Measurements from ENCODE around the gene SHROOM3. TPM values are rescaled to one million over a fixed set of nuclear protein-coding genes. Genes with fewer than 3 reads are reported as not detected.

SHROOM3 gene
- total RNA-seq, 2 experiments from 2014 or later = not detected

DNA sequence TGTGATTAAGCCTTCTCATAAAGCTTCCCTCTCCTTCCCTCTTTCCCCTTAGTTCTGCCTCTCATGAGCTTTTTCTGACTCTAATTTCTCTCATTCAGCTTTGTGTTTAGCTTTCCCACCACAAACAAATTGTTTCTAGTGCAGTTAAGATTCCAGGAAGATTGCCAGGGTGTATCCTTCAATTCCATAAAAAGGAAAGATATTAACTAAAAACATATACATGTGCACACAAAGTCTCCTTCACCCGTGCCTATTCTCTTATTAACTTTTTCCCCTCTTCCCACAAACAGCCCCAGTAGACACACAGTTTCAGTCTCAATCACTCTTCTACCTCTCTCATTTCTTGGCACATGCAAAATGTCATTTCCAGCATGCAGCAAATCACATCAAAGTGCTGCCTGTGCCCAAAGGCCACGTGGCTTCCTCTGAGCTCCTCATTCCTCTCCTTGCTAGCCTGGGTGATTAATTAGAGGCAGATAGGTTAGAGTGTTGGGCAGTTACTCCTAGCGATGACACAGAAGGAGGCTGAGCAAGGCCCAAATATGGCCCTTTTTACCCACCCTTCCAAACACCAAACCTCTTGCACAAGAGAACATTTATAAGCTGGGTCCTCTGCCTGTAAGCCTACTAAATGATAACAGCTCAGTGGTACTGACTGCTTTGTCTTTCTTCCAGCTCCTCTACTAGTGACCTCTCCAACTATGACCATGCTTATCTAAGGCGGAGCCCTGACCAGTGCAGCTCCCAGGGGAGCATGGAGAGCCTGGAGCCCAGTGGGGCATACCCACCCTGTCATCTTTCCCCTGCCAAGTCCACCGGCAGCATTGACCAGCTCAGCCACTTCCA is 303.3 kb downstream of the SHROOM3 start:
- Mint-ChIP-seq H3K9me3 (ENCODE audit: insufficient read depth) (no peaks in the 10 kb centered on the region), H3K27me3 (ENCODE audit: low read depth) (peaks cover 16% of the 10 kb centered on the region), H3K4me3 (no peak overlapping the region), H3K27ac (no peak overlapping the region), H3K4me1 (ENCODE audit: low read depth) (peaks cover 2% of the 10 kb centered on the region), H3K36me3 (ENCODE audit: low read depth) (no peaks in the 10 kb centered on the region)
- POLR2A ChIA-PET = no interaction called here
- CTCF ChIA-PET = interaction anchor here (0.8 to 1.0 kb wide), 2 partner anchors 12 to 20 kb away, joined by 3 read pairs; no protein-coding TSS in a partner anchor
- no peak for DNase-seq
- ATAC-seq = no peak

DNA sequence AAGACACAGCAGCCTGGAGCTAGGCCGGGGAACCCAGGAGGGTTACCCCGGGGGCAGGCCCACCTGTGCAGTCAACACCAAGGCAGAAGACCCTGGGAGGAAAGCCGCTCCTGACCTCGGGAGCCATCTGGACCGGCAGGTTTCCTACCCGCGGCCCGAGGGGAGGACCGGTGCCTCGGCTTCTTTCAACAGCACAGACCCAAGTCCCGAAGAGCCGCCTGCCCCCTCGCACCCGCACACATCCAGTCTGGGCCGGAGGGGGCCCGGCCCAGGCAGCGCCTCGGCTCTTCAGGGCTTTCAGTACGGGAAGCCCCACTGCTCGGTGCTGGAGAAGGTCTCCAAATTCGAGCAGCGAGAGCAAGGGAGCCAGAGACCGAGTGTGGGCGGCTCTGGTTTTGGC is 305.2 kb downstream of the SHROOM3 start:
- CTCF ChIA-PET = no interaction called here
- peaks cover 2% of the 10 kb centered on the region for H3K4me1 Mint-ChIP-seq (ENCODE audit: low read depth)
- H3K4me3 Mint-ChIP-seq = no peak overlapping the region
- no peaks in the 10 kb centered on the region for H3K9me3 Mint-ChIP-seq (ENCODE audit: insufficient read depth)
- POLR2A ChIA-PET = no interaction called here
- no peaks in the 10 kb centered on the region for H3K36me3 Mint-ChIP-seq (ENCODE audit: low read depth)
- DNase-seq = no peak
- peaks cover 11% of the 10 kb centered on the region for H3K27me3 Mint-ChIP-seq (ENCODE audit: low read depth)
- H3K27ac Mint-ChIP-seq = no peak overlapping the region
- ATAC-seq = no peak

DNA sequence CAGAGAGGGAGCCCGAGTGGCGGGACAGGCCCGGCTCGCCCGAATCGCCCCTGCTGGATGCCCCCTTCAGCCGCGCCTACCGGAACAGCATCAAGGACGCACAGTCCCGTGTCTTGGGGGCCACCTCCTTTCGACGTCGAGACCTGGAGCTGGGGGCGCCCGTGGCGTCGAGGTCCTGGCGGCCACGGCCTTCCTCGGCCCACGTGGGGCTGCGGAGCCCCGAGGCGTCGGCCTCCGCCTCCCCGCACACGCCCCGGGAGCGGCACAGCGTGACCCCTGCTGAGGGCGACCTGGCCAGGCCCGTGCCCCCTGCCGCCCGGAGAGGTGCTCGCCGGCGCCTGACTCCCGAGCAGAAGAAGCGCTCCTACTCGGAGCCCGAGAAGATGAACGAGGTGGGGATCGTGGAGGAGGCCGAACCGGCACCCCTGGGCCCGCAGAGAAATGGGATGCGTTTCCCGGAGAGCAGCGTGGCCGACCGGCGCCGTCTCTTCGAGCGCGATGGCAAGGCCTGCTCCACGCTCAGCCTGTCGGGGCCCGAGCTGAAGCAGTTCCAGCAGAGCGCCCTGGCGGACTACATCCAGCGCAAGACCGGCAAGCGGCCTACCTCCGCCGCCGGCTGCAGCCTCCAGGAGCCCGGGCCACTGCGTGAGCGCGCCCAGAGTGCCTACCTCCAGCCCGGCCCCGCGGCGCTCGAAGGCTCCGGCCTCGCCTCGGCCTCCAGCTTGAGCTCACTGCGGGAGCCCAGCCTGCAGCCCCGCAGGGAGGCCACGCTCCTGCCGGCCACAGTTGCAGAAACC is 306.0 kb downstream of the SHROOM3 start:
- POLR2A ChIA-PET = no interaction called here
- Mint-ChIP-seq H3K36me3 (ENCODE audit: low read depth) (no peaks in the 10 kb centered on the region), H3K4me1 (ENCODE audit: low read depth) (peaks cover 2% of the 10 kb centered on the region), H3K27ac (no peak overlapping the region), H3K27me3 (ENCODE audit: low read depth) (peaks cover 10% of the 10 kb centered on the region), H3K4me3 (no peak overlapping the region), H3K9me3 (ENCODE audit: insufficient read depth) (no peaks in the 10 kb centered on the region)
- DNase-seq = no peak
- no peak for ATAC-seq
- CTCF ChIA-PET = no interaction called here

DNA sequence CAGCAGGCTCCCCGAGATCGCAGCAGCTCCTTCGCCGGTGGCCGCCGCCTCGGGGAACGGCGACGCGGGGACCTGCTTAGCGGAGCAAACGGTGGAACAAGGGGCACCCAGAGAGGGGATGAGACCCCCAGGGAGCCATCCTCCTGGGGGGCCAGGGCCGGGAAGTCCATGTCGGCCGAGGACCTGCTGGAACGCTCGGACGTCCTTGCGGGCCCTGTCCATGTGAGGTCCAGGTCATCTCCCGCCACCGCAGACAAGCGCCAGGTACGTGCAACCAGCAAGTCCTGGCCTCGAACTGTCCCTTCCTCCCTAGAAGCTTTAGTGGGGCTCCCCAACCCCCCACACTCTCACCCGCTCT is 306.6 kb downstream of the SHROOM3 start:
- Mint-ChIP-seq H3K27me3 (ENCODE audit: low read depth) (peaks cover 9% of the 10 kb centered on the region), H3K27ac (no peak overlapping the region), H3K4me1 (ENCODE audit: low read depth) (peaks cover 2% of the 10 kb centered on the region), H3K4me3 (no peak overlapping the region), H3K36me3 (ENCODE audit: low read depth) (no peaks in the 10 kb centered on the region), H3K9me3 (ENCODE audit: insufficient read depth) (no peaks in the 10 kb centered on the region)
- ChIA-PET CTCF (no interaction called here), POLR2A (no interaction called here)
- DNase-seq (no peak), ATAC-seq (no peak)

DNA sequence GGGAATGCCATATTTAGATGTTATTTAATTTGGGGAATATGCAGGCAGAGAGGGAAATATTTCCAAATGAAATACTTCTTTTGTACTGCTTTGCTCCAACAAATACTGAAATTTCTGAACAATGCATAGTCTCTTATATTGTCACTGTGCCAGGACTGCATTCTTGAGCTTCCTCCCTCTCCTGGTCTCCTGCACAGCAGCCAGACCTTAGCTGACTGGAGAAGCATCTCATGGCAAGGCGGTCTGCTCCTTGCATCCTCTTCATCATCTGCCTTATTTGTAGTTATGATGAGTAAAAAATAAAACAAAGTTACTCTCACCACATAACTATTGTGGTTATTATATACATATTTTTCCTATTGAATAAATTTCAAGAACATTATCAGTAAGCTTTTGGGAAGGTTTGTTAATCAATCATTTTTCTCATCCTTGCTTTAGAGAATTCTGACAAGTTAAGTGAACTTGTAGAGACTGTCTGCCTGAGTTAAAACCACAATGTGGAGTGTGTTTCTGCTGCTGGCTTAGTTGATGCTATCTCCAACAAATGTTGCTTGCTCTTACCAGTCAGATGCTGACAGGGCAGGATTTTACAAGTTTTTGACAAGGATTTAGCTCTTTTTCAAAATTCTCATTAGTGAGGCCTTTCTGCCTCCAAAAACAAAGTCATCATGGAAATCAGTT is 309.4 kb downstream of the SHROOM3 start:
- H3K27me3 Mint-ChIP-seq (ENCODE audit: low read depth) = peaks cover 6% of the 10 kb centered on the region
- POLR2A ChIA-PET = no interaction called here

DNA sequence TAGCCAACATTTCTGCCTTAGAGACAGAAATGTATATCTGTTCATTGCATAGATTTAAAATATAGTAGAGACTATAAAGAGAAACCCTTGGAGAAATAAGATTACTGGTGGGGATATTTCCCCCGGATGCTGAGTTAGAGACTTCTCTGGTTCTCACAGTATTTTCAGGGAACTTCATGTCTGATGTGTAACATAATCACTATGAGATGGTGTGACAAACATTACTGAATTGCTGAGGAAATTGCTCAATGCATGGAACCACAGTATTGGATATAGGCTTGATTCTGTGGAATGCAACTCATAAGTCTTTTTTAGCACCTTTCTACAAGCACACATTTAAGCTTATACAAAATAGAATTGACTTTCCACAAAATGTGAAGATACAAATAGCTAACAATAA is 310.2 kb downstream of the SHROOM3 start:
- no peaks in the 10 kb centered on the region for H3K4me1 Mint-ChIP-seq (ENCODE audit: low read depth)
- CTCF ChIA-PET = interaction anchor here (1.5 kb wide), 1 partner anchor 12 kb away, joined by 4 read pairs; no protein-coding TSS in a partner anchor
- H3K27ac Mint-ChIP-seq = no peak overlapping the region
- peaks cover 11% of the 10 kb centered on the region for H3K27me3 Mint-ChIP-seq (ENCODE audit: low read depth)
- no peak for ATAC-seq
- POLR2A ChIA-PET = no interaction called here
- no peak for DNase-seq
- no peak overlapping the region for H3K4me3 Mint-ChIP-seq
- no peaks in the 10 kb centered on the region for H3K36me3 Mint-ChIP-seq (ENCODE audit: low read depth)
- no peaks in the 10 kb centered on the region for H3K9me3 Mint-ChIP-seq (ENCODE audit: insufficient read depth)

More for the DNA sequence above, 309.4 kb downstream of the SHROOM3 start:
- CTCF ChIA-PET = interaction anchor here (1.5 kb wide), 1 partner anchor 12 kb away, joined by 4 read pairs; no protein-coding TSS in a partner anchor
- H3K27ac Mint-ChIP-seq = no peak overlapping the region
- no peaks in the 10 kb centered on the region for H3K9me3 Mint-ChIP-seq (ENCODE audit: insufficient read depth)
- H3K36me3 Mint-ChIP-seq (ENCODE audit: low read depth) = no peaks in the 10 kb centered on the region
- no peaks in the 10 kb centered on the region for H3K4me1 Mint-ChIP-seq (ENCODE audit: low read depth)
- ATAC-seq (no peak), DNase-seq (no peak)
- H3K4me3 Mint-ChIP-seq = no peak overlapping the region

DNA sequence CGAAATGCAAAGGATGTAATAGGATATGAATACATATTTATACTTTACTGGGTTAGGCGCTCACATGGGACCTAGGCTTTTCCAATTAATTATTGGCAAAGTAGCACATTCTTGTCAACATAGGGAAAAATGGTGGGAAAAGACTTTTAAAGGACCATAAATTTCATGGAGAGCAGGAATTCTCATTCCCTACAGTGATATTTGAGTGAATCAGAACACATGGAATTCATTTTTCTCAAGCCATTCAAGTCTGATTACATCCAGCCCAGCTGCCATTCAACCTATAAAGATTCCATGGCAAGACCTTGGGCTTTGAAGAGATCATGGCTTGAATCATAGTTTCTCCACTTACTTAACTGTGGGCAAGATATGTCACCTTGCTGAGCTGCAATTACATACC is 312.5 kb downstream of the SHROOM3 start:
- Mint-ChIP-seq H3K4me3 (no peak overlapping the region), H3K27ac (no peak overlapping the region), H3K27me3 (ENCODE audit: low read depth) (peaks cover 17% of the 10 kb centered on the region), H3K9me3 (ENCODE audit: insufficient read depth) (no peaks in the 10 kb centered on the region), H3K36me3 (ENCODE audit: low read depth) (no peaks in the 10 kb centered on the region), H3K4me1 (ENCODE audit: low read depth) (no peaks in the 10 kb centered on the region)
- CTCF ChIA-PET = interaction anchor here (1.1 kb wide), 1 partner anchor 237 kb away, joined by 5 read pairs; no protein-coding TSS in a partner anchor
- no peak for DNase-seq
- no peak for ATAC-seq
- POLR2A ChIA-PET = no interaction called here

DNA sequence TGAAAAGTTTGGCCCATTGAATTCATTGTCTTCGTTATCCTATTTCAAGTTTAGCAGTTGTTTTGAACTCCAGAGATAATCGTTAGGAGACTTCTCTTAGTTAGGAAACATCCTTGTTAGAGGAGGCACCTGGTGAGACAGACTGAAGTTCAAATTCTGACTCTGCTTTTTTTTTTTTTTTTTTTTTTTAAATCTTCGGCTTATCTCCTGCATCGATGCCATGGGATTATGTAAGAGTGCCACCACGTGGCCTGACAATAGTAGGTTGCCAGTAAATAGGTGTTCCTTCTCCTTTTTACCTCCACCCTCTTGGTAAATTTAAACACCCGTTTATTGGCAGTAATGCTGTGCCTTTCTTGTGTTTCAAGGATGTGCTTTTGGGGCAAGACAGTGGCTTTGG is 313.6 kb downstream of the SHROOM3 start:
- H3K9me3 Mint-ChIP-seq (ENCODE audit: insufficient read depth) = no peaks in the 10 kb centered on the region
- DNase-seq = peak; percentile 33
- ChIA-PET POLR2A (no interaction called here), CTCF (no interaction called here)
- no peaks in the 10 kb centered on the region for H3K4me1 Mint-ChIP-seq (ENCODE audit: low read depth)
- no peak overlapping the region for H3K27ac Mint-ChIP-seq
- H3K36me3 Mint-ChIP-seq (ENCODE audit: low read depth) = no peaks in the 10 kb centered on the region
- H3K27me3 Mint-ChIP-seq (ENCODE audit: low read depth) = peaks cover 18% of the 10 kb centered on the region
- ATAC-seq = no peak
- H3K4me3 Mint-ChIP-seq = no peak overlapping the region

DNA sequence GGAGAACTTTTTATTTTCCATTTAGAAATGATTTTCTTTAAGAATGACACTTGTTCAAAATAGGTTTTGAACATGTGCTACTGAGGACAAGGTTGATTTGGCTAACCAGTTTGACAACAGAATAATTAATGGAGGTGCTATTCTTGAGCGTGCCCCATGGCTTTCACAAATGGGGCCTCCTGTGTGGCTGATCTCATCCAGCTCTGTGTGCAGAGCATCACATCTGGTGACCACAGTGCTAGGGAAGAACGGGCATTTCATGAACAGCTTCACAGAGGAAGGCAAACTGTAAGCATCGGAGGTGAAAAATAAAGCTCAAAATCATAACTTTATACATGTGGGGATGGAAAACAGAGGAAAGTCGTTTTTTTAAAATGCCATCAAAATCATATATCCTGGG is 314.3 kb downstream of the SHROOM3 start:
- Mint-ChIP-seq H3K9me3 (ENCODE audit: insufficient read depth) (no peaks in the 10 kb centered on the region), H3K36me3 (ENCODE audit: low read depth) (no peaks in the 10 kb centered on the region), H3K4me1 (ENCODE audit: low read depth) (no peaks in the 10 kb centered on the region), H3K27ac (no peak overlapping the region), H3K27me3 (ENCODE audit: low read depth) (peaks cover 18% of the 10 kb centered on the region), H3K4me3 (no peak overlapping the region)
- DNase-seq = no peak
- CTCF ChIA-PET = interaction anchor here (1.8 to 1.9 kb wide), 2 partner anchors 238 to 570 kb away, joined by 4 to 6 read pairs; no protein-coding TSS in a partner anchor
- POLR2A ChIA-PET = no interaction called here
- ATAC-seq = no peak

DNA sequence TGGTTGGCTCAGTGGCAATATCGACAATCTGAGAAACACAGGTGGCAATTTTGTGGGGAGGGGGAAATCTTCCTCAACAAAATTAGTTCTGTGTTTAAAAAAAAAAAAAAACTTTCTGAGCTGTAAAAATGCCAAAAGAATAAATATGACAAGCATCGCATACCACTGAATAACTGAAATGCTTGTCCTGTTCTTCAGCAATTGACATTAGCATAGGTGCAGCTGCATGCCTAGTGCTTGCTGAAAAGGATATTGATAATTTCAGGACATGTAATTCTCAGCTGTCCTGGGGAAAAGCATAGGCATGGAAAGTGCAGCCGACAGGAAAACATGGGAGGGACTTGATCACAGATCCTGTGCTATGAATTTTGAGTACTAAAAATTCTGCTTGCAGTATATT is 315.7 kb downstream of the SHROOM3 start:
- Mint-ChIP-seq H3K27me3 (ENCODE audit: low read depth) (peaks cover 18% of the 10 kb centered on the region), H3K36me3 (ENCODE audit: low read depth) (no peaks in the 10 kb centered on the region), H3K4me3 (no peak overlapping the region), H3K4me1 (ENCODE audit: low read depth) (no peaks in the 10 kb centered on the region), H3K9me3 (ENCODE audit: insufficient read depth) (no peaks in the 10 kb centered on the region), H3K27ac (no peak overlapping the region)
- DNase-seq = no peak
- ChIA-PET CTCF (interaction anchor here (1.3 to 1.9 kb wide), 3 partner anchors 12 to 571 kb away, joined by 3 to 6 read pairs (median 4); no protein-coding TSS in a partner anchor), POLR2A (no interaction called here)
- ATAC-seq = no peak

DNA sequence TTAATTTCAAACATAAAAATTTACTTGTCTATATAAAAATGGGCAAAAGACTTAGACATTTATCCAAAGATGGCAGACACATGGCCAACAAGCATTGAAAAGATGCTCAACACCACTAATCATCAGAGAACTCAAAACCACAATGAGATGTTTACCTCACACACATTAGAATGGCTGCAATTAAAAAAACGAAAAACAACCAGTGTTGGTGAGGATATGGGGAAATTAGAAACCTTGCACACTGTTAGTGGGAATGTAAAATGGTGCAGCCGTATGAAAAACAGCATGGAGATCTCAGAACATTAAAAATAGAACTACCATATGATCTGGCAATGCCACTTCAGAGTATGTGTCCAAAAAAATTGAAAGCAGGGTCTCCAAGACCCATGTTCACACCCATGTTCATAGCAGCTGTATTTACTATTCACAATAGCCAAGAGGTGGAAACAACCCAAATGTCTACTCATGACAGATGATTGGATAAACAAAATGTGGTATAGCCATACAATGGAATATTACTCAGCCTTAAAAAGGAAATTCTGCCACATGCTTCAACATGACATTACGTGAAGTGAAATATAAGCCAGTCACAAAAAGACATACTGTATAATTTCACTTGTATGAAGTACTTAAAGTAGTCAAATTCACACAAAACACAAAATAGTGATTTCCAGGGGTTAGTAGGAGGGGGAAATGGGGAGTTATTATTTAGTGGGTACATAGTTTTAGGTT is 316.7 kb downstream of the SHROOM3 start:
- H3K4me1 Mint-ChIP-seq (ENCODE audit: low read depth) = no peaks in the 10 kb centered on the region
- peaks cover 18% of the 10 kb centered on the region for H3K27me3 Mint-ChIP-seq (ENCODE audit: low read depth)
- H3K36me3 Mint-ChIP-seq (ENCODE audit: low read depth) = no peaks in the 10 kb centered on the region
- H3K9me3 Mint-ChIP-seq (ENCODE audit: insufficient read depth) = no peaks in the 10 kb centered on the region
- POLR2A ChIA-PET = no interaction called here
- ATAC-seq = no peak
- DNase-seq = no peak
- no peak overlapping the region for H3K4me3 Mint-ChIP-seq
- H3K27ac Mint-ChIP-seq = no peak overlapping the region
- CTCF ChIA-PET = no interaction called here
